Measurements from ENCODE around the gene FGF18.
"Not testable (repeated sequence)": the region's sequence is repeated elsewhere in the genome, so short reads cannot be mapped to it uniquely, and the experiment has no call there.

FGF18 gene

GRCh38 chr5:171392585-171393159 lies 26.8 kb upstream of the FGF18 start:
- no peaks in the 10 kb centered on the region for H3K9me3 Mint-ChIP-seq
- H3K36me3 Mint-ChIP-seq: peaks cover 100% of the 10 kb centered on the region
- peak overlapping the region; percentile 89 for H3K4me3 Mint-ChIP-seq
- DNase-seq (ENCODE audit: low spot score in 2 of 2): no peak
- ATAC-seq: no peak
- H3K4me1 Mint-ChIP-seq: peaks cover 81% of the 10 kb centered on the region
- H3K27ac Mint-ChIP-seq: peak overlapping the region; percentile 99

GRCh38 chr5:171395042-171395441 lies 24.4 kb upstream of the FGF18 start:
- ATAC-seq (no peak), DNase-seq (ENCODE audit: low spot score in 2 of 2) (no peak)
- no peaks in the 10 kb centered on the region for H3K9me3 Mint-ChIP-seq
- H3K27ac Mint-ChIP-seq: peak overlapping the region; percentile 83
- H3K4me1 Mint-ChIP-seq: peaks cover 74% of the 10 kb centered on the region
- peak overlapping the region; percentile 20 for H3K4me3 Mint-ChIP-seq
- peaks cover 100% of the 10 kb centered on the region for H3K36me3 Mint-ChIP-seq

- Mint-ChIP-seq H3K4me1 (peaks cover 61% of the 10 kb centered on the region), H3K27ac (peak overlapping the region; percentile 37), H3K36me3 (peaks cover 100% of the 10 kb centered on the region)
- H3K9me3 Mint-ChIP-seq; H3K4me3 Mint-ChIP-seq; DNase-seq (ENCODE audit: low spot score in 2 of 2); ATAC-seq: not testable (repeated sequence)
Observed at GRCh38 chr5:171396583-171396982, 22.9 kb upstream of the FGF18 start.

- no peak for DNase-seq (ENCODE audit: low spot score in 2 of 2)
- peak; percentile 48 for ATAC-seq
Observed at GRCh38 chr5:171397190-171397589, 22.3 kb upstream of the FGF18 start.

GRCh38 chr5:171397599-171397998 lies 21.8 kb upstream of the FGF18 start:
- ATAC-seq (no peak), DNase-seq (ENCODE audit: low spot score in 2 of 2) (no peak)
- Mint-ChIP-seq H3K36me3 (peaks cover 98% of the 10 kb centered on the region), H3K4me3 (no peak overlapping the region), H3K9me3 (no peaks in the 10 kb centered on the region), H3K4me1 (peaks cover 51% of the 10 kb centered on the region), H3K27ac (peak overlapping the region; percentile 67)

More at GRCh38 chr5:171397190-171397589, 22.3 kb upstream of the FGF18 start:
- Mint-ChIP-seq H3K9me3 (no peaks in the 10 kb centered on the region), H3K36me3 (peaks cover 100% of the 10 kb centered on the region), H3K27ac (peak overlapping the region; percentile 67), H3K4me3 (no peak overlapping the region), H3K4me1 (peaks cover 55% of the 10 kb centered on the region)

DNA sequence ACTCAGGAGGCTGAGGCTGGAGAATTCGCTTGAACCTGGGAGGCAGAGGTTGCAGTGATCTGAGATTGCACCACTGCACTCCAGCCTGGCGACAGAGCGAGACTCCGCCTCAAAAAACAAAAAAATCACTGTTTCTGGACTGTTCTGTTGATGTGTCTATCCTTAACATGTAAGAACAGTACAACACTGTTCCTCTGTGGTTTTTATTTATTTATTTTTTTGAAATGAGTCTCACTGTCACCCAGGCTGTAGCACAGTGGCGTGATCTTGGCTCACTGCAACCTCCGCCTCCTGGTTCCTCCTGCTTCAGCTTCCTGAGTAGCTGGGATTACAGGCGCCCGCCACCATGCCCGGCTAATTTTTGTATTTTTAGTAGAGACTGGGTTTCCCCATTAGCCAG lies 20.8 kb upstream of the FGF18 start:
- H3K27ac Mint-ChIP-seq: peak overlapping the region; percentile 67
- H3K4me3 Mint-ChIP-seq: peak overlapping the region; percentile 13
- H3K4me1 Mint-ChIP-seq: peaks cover 40% of the 10 kb centered on the region
- H3K9me3 Mint-ChIP-seq; DNase-seq (ENCODE audit: low spot score in 2 of 2): not testable (repeated sequence)
- peaks cover 91% of the 10 kb centered on the region for H3K36me3 Mint-ChIP-seq
- ATAC-seq: peak; percentile 43

GRCh38 chr5:171400169-171400568 lies 19.3 kb upstream of the FGF18 start:
- ATAC-seq (no peak), DNase-seq (ENCODE audit: low spot score in 2 of 2) (no peak)
- H3K9me3 Mint-ChIP-seq: no peaks in the 10 kb centered on the region
- H3K27ac Mint-ChIP-seq: peak overlapping the region; percentile 6
- peaks cover 36% of the 10 kb centered on the region for H3K4me1 Mint-ChIP-seq
- H3K4me3 Mint-ChIP-seq: no peak overlapping the region
- peaks cover 84% of the 10 kb centered on the region for H3K36me3 Mint-ChIP-seq

GRCh38 chr5:171401167-171401947 lies 18.1 kb upstream of the FGF18 start:
- Mint-ChIP-seq H3K9me3 (no peaks in the 10 kb centered on the region), H3K36me3 (peaks cover 84% of the 10 kb centered on the region), H3K4me1 (peaks cover 42% of the 10 kb centered on the region), H3K4me3 (no peak overlapping the region), H3K27ac (no peak overlapping the region)
- no peak for ATAC-seq
- DNase-seq (ENCODE audit: low spot score in 2 of 2): no peak

- not testable (repeated sequence) for H3K4me3 Mint-ChIP-seq; DNase-seq (ENCODE audit: low spot score in 2 of 2); H3K27ac Mint-ChIP-seq; H3K9me3 Mint-ChIP-seq; ATAC-seq
- Mint-ChIP-seq H3K4me1 (peaks cover 42% of the 10 kb centered on the region), H3K36me3 (peaks cover 84% of the 10 kb centered on the region)
Observed at GRCh38 chr5:171402751-171403150, 16.7 kb upstream of the FGF18 start.

- Mint-ChIP-seq H3K4me3 (no peak overlapping the region), H3K27ac (peak overlapping the region; percentile 48), H3K9me3 (no peaks in the 10 kb centered on the region), H3K4me1 (peaks cover 32% of the 10 kb centered on the region), H3K36me3 (peaks cover 84% of the 10 kb centered on the region)
- DNase-seq (ENCODE audit: low spot score in 2 of 2) (no peak), ATAC-seq (peak; percentile 32)
Observed at GRCh38 chr5:171405615-171406014, 13.8 kb upstream of the FGF18 start.

- no peak overlapping the region for H3K4me3 Mint-ChIP-seq
- H3K4me1 Mint-ChIP-seq: peaks cover 35% of the 10 kb centered on the region
- no peak for DNase-seq (ENCODE audit: low spot score in 2 of 2)
- no peak for ATAC-seq
- H3K36me3 Mint-ChIP-seq: peaks cover 84% of the 10 kb centered on the region
- H3K9me3 Mint-ChIP-seq: no peaks in the 10 kb centered on the region
- no peak overlapping the region for H3K27ac Mint-ChIP-seq
Observed at GRCh38 chr5:171407234-171407633, 12.2 kb upstream of the FGF18 start.

- DNase-seq (ENCODE audit: low spot score in 2 of 2): no peak
- Mint-ChIP-seq H3K4me3 (no peak overlapping the region), H3K4me1 (peaks cover 38% of the 10 kb centered on the region), H3K36me3 (peaks cover 100% of the 10 kb centered on the region), H3K27ac (no peak overlapping the region), H3K9me3 (no peaks in the 10 kb centered on the region)
- ATAC-seq: no peak
Observed at GRCh38 chr5:171409164-171410136, 10.0 kb upstream of the FGF18 start.

- Mint-ChIP-seq H3K27ac (no peak overlapping the region), H3K4me1 (peaks cover 38% of the 10 kb centered on the region), H3K36me3 (peaks cover 100% of the 10 kb centered on the region), H3K4me3 (no peak overlapping the region), H3K9me3 (no peaks in the 10 kb centered on the region)
- ATAC-seq (no peak), DNase-seq (ENCODE audit: low spot score in 2 of 2) (no peak)
Observed at GRCh38 chr5:171410181-171410580, 9.3 kb upstream of the FGF18 start.

DNA sequence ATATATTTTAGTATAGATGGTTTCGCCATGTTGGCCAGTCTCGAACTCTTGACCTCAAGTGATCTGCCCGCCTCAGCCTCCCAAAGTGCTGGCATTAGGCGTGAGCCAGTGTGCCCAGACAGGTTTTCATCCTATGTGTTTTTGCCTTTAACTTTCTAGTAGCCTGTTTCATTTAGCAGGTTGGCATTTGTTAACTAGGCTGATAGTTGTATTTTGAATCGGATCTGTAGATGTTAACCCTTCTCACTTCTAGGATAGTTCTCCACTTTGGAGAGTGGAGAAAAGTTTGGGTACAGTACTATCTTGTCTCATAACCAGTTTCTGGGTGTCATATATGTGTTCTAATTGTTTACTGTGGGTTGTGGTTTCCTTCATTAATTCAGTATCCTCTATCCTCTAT lies 7.3 kb upstream of the FGF18 start:
- H3K4me3 Mint-ChIP-seq: no peak overlapping the region
- H3K9me3 Mint-ChIP-seq: no peaks in the 10 kb centered on the region
- no peak overlapping the region for H3K27ac Mint-ChIP-seq
- ATAC-seq (no peak), DNase-seq (ENCODE audit: low spot score in 2 of 2) (no peak)
- H3K36me3 Mint-ChIP-seq: peaks cover 88% of the 10 kb centered on the region
- H3K4me1 Mint-ChIP-seq: peaks cover 19% of the 10 kb centered on the region

All from stimulated activated effector memory CD8-positive, alpha-beta T cell treated with anti-CD3 and anti-CD28 coated beads, Interleukin-12 subunit alpha, Interleukin-12 subunit beta, amount 100 ng/mL, for 72 hours (primary cell).